HL-60 (cell line): ENCODE results near the gene CRELD2.

ENCODE experiments used
- GABPA ChIP-seq: IDR thresholded peaks from 2 replicates; pipeline ENCODE4 v1.6.1; 2012; ENCODE audit warnings: low read depth
- POLR2AphosphoS5 ChIP-seq: IDR thresholded peaks from 2 replicates; pipeline ENCODE4 v1.6.1; 2012; ENCODE audit warnings: low read depth
- SPI1 ChIP-seq: IDR thresholded peaks from 2 replicates; pipeline ENCODE4 v1.6.1; 2012; ENCODE audit warnings: low read depth, mild to moderate bottlenecking, borderline replicate concordance
- TF ChIP-seq, protein P1 (sequence below): IDR thresholded peaks from one replicate; pipeline ENCODE4 v1.5.1; 2011; ENCODE audit warnings: low read length, control low read depth, inconsistent platforms; ENCODE audit not compliant: insufficient read depth
- TF ChIP-seq, protein P2 (sequence below): IDR thresholded peaks from 2 replicates; pipeline ENCODE4 v1.6.1; 2012; ENCODE audit warnings: low read depth; ENCODE audit not compliant: insufficient replicate concordance

- TF ChIP-seq, protein P1, sequence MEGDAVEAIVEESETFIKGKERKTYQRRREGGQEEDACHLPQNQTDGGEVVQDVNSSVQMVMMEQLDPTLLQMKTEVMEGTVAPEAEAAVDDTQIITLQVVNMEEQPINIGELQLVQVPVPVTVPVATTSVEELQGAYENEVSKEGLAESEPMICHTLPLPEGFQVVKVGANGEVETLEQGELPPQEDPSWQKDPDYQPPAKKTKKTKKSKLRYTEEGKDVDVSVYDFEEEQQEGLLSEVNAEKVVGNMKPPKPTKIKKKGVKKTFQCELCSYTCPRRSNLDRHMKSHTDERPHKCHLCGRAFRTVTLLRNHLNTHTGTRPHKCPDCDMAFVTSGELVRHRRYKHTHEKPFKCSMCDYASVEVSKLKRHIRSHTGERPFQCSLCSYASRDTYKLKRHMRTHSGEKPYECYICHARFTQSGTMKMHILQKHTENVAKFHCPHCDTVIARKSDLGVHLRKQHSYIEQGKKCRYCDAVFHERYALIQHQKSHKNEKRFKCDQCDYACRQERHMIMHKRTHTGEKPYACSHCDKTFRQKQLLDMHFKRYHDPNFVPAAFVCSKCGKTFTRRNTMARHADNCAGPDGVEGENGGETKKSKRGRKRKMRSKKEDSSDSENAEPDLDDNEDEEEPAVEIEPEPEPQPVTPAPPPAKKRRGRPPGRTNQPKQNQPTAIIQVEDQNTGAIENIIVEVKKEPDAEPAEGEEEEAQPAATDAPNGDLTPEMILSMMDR: no peak
- no peak for TF ChIP-seq POLR2AphosphoS5
- TF ChIP-seq SPI1: no peak
- TF ChIP-seq, protein P2, sequence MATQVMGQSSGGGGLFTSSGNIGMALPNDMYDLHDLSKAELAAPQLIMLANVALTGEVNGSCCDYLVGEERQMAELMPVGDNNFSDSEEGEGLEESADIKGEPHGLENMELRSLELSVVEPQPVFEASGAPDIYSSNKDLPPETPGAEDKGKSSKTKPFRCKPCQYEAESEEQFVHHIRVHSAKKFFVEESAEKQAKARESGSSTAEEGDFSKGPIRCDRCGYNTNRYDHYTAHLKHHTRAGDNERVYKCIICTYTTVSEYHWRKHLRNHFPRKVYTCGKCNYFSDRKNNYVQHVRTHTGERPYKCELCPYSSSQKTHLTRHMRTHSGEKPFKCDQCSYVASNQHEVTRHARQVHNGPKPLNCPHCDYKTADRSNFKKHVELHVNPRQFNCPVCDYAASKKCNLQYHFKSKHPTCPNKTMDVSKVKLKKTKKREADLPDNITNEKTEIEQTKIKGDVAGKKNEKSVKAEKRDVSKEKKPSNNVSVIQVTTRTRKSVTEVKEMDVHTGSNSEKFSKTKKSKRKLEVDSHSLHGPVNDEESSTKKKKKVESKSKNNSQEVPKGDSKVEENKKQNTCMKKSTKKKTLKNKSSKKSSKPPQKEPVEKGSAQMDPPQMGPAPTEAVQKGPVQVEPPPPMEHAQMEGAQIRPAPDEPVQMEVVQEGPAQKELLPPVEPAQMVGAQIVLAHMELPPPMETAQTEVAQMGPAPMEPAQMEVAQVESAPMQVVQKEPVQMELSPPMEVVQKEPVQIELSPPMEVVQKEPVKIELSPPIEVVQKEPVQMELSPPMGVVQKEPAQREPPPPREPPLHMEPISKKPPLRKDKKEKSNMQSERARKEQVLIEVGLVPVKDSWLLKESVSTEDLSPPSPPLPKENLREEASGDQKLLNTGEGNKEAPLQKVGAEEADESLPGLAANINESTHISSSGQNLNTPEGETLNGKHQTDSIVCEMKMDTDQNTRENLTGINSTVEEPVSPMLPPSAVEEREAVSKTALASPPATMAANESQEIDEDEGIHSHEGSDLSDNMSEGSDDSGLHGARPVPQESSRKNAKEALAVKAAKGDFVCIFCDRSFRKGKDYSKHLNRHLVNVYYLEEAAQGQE: no peak
- no peak for TF ChIP-seq GABPA
These were observed 4.2 kb upstream of the CRELD2 start for GRCh38 chr22:49914256-49914655.
